HPDE6-E6E7 (cell line): Measurements from ENCODE around the gene PLXNA4.

Experiments
- DNase-seq: peaks from one replicate; pipeline ENCODE4 v3.0.0; 2011; ENCODE audit warnings: missing footprints; ENCODE audit errors: extremely low spot score

PLXNA4 gene

GRCh38 chr7:132087421-132087820 is 488.8 kb downstream of the PLXNA4 start:
- no peak for DNase-seq

GRCh38 chr7:132084776-132085388 is 491.4 kb downstream of the PLXNA4 start:
- DNase-seq: no peak

- DNase-seq: no peak
These were observed 492.6 kb downstream of the PLXNA4 start for GRCh38 chr7:132083537-132084123.

GRCh38 chr7:132083126-132083525 is 493.1 kb downstream of the PLXNA4 start:
- DNase-seq: no peak

GRCh38 chr7:132082394-132082793 is 493.9 kb downstream of the PLXNA4 start:
- no peak for DNase-seq

GRCh38 chr7:132081686-132082085 is 494.6 kb downstream of the PLXNA4 start:
- no peak for DNase-seq

- no peak for DNase-seq
These were observed 495.2 kb downstream of the PLXNA4 start for GRCh38 chr7:132080967-132081668.

GRCh38 chr7:132080467-132080866 is 495.8 kb downstream of the PLXNA4 start:
- DNase-seq: no peak

GRCh38 chr7:132078891-132079735 is 497.2 kb downstream of the PLXNA4 start:
- no peak for DNase-seq

- no peak for DNase-seq
These were observed 498.1 kb downstream of the PLXNA4 start for GRCh38 chr7:132077971-132078685.

- DNase-seq: no peak
These were observed 499.8 kb downstream of the PLXNA4 start for GRCh38 chr7:132076301-132077035.

- no peak for DNase-seq
These were observed 500.8 kb downstream of the PLXNA4 start for GRCh38 chr7:132075515-132075914.

- no peak for DNase-seq
These were observed 502.2 kb downstream of the PLXNA4 start for GRCh38 chr7:132073920-132074589.
